GM19099 (cell line): Measurements from ENCODE around the gene KYNU.

Experiments
- POLR2A ChIP-seq: IDR thresholded peaks from 3 replicates; pipeline ENCODE4 v1.6.1; 2011; ENCODE audit warnings: low read depth; ENCODE audit not compliant: insufficient read length; ENCODE audit errors: extremely low read depth

Gene KYNU

DNA sequence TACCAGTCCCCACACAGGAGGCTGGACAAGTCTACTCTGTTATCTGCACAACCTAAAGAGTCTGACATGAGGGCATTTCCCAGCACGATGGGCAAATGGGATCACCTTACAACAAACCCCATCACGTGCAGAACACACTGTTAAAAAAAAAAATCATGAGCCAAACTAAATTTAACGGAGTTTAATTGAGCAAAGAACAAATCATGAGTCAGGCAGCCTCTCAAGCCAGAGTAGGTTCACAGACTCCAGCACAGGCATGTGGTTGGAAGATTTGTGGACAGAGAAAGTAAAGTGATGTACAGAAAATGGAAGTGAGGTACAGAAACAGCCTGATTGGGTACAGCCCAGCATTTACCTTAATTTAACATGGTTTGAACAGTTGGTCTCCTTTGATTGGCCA, 59.9 kb downstream of the KYNU start:
- no peak for TF ChIP-seq POLR2A

DNA sequence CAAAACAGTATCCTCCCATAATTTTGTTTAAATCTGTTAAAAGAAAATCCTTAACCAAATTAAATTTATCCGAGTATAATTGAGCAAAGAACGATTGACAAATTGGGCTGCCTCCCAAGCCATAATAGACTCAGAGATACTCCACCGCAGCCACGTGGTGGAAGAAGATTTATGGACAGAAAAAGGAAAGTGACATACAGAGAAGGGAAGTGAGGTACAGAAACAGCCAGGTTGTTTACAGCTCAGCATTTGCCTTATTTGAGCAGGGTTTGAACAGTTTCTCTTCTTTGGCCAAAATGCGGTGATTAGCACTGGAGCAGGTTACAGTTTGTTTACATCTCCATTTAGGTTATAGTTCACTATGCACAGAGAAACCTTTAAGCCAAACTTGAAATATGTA, 60.8 kb downstream of the KYNU start:
- TF ChIP-seq POLR2A: no peak

DNA sequence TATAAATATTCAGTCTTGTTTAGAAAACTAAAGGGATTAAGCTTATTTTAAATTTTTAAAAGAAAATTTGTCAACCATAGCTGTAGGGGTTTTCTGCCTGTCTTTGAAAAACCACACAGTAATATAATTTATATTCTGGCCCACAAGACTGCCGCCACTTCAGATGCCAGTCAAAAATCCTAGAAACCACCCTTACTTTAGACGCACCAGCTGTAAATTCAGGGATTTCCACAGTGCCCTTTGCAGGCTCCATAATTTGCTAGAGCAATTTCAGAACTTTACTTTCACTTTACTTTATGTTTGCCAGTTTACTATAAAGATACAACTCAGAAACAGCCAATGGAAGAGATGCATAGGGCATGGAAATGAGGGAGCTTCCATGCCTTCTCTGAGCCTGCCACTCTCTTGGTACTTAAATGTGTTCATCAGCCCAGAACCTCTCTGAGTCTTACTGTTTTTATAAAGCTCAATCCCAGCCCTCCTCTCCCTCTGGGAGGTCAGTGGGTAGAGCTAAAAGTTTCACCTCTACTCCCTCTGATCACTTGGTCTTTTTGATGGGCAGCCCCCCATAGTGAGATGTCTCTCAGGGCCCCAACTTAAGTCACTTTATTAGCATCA, 63.3 kb downstream of the KYNU start:
- no peak for TF ChIP-seq POLR2A

DNA sequence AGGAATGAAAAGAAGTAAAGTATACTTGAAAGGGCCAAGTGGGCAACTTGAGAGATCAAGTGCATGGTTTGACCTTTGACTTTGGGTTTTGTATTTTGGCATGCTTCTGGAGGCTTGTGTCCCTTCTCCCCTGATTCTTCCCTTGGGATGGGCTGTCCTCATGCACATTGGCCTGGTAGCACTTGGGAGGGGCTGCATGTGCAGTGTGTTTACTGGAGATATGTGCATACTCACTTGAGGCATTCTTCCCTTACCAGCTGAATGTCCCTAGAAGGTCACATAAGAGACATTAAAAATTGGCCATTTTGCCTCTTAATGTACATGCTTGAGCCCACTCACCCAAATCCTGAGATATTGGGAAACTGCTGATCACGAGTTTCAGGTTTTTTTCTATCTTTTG, 65.2 kb downstream of the KYNU start:
- no peak for TF ChIP-seq POLR2A

DNA sequence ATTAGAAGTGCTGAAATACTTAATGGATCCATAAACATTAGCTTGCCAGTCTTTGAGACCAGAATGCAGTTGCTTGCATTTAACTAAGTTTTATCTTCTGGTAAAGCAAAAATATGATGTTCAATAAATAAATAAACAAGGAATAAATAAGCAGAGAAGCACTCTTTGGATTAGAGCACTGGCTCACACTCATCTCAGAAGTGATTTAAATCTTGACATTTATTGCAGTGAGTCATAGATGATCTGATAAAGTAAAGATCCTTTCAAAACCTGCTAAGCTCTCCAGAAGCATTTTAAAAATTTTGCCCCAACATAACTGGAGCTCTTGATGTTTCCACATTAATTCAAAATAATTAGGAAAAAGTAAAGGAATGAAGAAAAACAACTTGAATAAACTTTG, 66.8 kb downstream of the KYNU start:
- no peak for TF ChIP-seq POLR2A

DNA sequence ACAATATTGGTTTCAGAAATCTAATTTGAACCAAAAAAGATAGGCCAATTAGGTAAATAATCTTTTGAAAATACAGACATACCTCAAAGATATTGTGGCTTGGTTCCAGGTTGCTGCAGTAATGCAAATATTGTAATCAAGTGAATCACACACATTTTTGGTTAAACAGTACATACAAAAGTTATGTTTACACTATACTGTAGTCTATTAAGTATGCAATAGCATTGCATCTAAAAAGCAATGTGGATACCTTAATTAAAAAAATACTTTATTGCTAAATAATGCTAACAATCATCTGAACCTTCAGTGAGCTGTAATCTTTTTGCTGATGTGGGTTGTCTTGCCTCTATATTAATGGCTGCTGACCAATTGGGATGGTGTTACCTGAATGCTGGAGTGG, 67.3 kb downstream of the KYNU start:
- no peak for TF ChIP-seq POLR2A

DNA sequence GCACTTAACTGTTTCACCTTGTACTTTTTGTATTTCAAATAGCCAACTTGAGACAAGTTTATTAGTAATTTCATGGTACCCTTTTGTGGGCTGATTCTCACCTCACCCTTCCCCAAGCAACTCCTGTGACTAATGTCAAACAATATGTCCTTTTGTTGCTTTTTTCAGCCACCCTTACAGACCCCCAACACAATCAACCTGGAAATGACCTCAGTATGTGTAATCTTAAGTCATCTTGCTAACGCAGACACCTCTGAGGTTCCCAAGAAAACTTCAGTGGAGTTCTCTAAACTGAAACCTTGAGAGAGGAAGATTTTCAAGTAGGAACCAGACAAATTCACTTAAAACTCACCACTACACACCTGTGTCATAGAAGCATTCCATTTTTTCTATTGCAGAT, 69.5 kb downstream of the KYNU start:
- TF ChIP-seq POLR2A: no peak

DNA sequence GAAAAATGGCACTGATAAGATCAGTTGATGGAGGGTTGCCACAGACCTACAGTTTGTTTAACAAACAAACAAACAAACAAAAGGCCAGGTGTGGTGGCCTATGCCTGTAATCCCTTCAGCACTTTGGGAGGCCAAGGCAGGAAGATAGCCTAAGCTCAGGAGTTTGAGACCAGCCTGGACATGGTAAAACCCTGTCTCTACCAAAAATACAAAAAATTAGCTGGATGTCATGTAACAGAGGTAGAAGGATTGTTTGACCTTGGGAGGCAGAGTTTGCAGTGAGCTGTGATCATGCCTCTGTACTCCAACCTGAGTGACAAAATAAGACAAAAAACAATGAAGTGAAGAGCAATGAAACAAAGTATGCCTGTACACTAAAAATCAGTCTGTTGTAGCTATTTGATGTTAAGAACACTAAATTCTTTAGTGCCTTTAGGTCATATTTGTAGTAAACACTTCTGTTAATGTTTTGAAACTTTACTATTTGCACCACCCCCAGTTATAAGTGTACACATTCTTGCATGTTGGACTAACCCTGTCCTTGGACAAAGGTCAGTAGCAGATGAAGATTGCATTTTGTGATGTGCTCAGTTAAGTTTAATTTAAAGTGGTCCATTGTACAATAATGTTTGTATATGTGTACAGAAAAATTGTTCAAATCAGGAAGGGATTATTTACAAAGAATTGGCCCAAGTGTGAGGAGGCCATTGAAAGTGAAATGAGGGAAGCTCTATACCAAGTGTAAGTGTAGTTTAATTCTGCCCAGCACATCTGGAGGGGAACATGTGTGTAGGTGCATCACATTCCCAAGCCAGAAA, 73.9 kb downstream of the KYNU start:
- no peak for TF ChIP-seq POLR2A

DNA sequence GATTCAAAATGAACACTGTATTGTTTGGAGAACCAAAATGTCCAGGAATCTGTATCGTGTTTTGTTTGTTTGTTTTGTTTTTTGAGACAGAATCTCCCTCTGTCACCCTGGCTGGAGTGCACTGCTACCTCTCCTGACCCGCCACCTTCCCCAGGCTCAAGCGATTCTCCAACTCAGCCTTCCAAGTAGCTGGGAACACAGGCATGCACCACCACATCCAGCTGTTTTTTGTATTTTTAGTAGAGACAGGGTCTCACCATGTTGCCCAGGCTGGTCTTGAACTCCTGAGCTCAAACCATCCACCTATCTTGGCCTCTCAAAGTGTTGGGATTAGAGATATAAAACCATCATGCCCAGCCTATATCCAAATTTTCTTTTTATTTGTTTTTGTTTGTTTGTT, 74.6 kb downstream of the KYNU start:
- TF ChIP-seq POLR2A: no peak

DNA sequence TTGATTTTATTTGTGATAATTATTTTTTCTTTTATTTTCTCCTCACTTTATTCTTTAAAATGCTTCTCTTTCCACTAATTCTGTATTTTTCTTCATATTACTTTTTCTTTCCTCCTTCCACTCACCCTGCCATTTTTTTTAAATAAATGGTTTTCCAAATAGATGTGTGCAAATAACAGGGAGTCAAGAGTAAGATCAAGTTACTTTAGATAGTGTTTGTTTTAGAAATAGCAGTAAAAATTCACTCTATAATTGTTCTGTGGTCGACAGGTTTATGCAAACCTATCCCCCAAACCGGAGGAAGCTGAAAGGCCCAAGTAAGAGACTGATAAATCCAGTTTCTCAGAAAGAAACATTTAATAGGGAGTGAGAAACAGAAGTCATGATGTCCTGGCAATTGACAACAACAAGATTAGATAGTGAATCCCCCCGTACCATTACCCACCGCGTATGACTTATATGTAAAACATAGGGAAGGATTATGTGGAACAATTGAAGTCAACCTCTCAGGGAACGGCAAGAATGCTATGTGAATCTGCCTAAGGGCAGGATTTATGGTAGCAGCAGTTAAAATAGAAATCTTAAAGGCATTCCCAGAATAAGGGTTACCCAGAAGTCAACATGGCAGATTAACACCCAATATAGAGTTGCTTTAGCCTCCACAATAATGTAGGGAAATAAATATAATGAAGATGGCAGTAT, 75.5 kb downstream of the KYNU start:
- TF ChIP-seq POLR2A: no peak

DNA sequence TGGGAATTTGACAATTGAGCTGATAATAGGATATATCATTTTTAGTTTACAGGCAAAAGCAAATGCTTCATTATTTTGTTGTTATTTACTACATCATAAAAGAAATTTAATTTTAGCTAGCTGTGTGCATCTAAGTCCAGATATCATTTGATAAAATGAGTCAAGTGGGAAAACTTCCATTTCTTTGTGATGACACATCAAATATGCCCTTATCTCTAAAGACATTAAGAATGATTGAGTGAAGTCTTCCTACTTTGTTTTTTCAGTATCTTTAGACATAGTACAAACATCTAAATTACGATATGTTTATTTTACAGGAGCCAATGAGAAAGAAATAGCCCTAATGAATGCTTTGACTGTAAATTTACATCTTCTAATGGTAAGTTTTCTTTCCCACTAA, 77.0 kb downstream of the KYNU start:
- TF ChIP-seq POLR2A: no peak

DNA sequence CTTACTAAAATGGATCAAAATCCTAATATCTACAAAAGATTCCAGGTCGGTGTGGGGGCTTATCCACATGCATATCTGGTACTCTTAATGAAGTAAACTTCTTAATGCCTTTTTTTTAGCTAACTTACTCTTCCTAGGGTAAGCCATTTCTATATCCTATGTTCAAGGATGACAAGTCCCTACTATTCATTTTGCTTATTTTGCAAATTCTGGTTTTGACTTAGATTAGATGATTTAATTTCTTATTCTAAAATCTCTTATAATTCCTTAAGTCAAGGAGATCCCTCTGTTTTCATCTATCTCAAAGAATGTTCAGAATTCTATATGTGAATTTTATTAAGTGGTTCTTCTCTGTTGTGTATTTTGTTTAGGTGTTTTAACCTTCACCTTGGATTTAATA, 79.7 kb downstream of the KYNU start:
- no peak for TF ChIP-seq POLR2A

DNA sequence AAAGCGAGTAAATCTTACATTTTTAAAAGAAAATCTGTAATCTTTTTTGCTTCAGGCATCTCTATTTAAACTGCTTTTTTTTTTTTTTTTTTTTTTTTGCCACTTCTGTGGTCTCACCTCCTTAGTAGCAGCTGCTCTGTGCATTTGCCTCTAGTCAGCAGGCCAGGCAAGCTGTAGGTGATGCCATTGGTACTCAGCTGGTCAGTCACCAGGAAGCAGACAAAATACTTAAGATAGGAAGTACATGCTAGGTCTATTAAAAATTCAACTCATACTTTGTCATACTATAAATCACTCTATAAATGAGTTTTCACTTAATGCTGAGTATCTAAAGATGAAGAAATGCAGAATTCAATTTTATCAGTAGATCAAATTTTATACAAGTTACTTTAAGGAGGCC, 83.7 kb downstream of the KYNU start:
- TF ChIP-seq POLR2A: no peak

DNA sequence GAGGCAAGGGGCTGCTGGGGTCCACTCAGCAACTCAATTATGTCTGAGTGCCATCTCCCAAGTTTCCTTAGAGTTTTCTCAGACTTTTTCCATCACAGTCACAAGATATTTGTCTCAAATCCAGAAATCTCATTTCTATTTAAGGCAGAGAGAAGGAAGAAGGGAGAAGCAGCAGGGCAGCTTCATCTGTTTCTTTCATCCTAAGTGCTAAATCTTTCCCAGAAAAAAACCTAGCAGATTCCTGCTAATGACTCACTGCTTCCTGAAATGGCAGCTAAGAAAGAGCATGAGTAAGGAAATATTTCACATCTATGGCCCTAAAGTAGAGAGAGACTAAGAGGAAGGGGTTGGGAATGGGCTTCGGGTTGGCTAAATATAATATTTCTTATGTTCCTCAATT, 88.0 kb downstream of the KYNU start:
- no peak for TF ChIP-seq POLR2A

DNA sequence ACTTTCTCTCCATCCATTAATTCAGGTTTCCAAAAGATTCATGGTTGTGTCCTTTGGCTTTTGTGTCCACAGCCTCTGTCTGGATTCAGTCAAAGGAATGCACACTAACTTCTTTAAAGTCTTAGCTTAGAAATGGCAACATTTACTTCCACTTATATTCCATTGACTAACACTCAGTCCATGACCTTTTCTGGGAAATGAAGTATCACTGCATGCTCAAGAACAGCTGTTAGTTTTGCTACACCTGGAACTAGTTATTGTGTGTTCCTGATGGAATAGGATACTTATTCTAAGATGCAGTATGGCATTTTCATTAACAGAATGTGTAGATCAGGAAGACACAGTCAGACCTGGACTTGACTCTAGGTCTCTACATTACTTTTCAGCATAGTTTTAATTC, 88.8 kb downstream of the KYNU start:
- no peak for TF ChIP-seq POLR2A

DNA sequence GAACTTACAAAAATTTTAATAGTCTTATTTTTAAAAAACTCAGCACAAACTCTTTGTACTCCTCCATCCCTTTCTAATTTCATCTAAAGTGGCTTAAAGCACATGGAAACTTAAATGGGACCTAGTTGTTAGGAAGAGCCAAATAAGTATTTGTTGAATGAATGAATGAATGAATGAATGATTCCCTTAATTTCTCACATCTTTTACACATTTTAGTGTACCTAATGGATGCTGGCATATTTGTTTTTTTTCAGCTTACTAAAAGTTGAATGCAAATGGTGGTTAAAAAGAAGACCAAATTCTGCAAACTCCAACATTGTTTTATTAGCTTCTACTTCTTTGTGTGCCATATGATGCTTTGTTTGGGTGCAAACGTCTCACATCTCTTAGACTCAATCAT, 89.6 kb downstream of the KYNU start:
- no peak for TF ChIP-seq POLR2A

DNA sequence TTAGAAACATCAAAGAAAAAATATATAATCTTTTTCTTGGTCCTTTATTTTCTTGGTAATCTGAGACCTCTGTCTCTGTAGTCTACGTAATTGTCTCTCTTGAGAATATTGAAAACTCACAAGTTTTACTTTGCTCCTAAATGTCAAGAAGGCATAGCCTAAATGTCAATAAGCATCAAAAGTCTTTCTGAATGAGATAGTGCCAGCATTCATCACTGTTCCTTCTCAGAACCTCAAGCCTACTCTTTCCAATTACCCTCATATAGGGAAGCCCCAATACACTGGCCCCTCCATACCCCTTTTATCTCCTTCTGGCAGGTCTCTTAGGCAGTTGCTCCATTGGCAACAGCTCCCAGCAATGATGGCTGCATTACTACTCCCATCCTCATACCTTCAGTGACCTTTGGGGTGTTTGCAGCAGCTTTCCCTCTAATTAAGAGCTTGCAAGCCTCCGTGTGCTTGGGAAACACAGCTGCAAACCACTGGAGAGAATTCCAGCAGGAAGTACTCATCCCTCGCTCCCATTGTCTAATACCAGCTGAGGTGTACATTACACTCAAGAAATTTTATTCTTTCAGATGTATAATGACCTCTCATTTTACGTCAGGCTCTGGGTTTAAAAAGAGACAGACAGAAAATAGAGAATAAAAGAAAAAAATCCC, 95.8 kb downstream of the KYNU start:
- no peak for TF ChIP-seq POLR2A

DNA sequence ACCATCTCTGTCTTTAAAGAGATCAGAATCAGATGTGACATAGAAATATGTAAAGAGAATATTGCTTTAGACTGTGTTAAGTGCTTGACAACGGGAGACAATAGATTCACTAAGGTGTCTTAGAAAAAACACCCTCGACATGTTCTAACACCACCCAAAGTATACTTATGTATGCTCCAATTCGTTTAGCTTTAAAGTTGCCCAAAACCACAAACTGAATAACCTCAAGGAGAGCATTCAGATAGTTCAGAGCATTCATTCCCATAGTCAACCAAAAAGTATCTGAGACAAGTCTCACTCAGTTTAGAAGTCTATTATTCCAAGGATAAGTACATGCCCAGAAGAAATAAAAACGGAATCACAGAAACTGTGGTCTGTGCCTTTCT, 96.4 kb downstream of the KYNU start:
- TF ChIP-seq POLR2A: no peak
